ENCODE data around the gene EPYC. TPM values are rescaled to one million over a fixed set of nuclear protein-coding genes. Genes with fewer than 3 reads are reported as not detected.

EPYC gene
- polyA plus RNA-seq (2012; ENCODE audit: insufficient read depth, insufficient read length, low read depth), result not detected

- no peak for TF ChIP-seq CTCF (IDR thresholded peaks at IDR 0.05; ENCODE audit: low read depth, low read length)
- H3K9me3 ChIP-seq, result no peaks in the 10 kb centered on the region
- no peak within 1 kb of the TSS for H3K4me3 ChIP-seq (ENCODE audit: low read depth, low read length)
- no peak for DNase-seq
- H3K4me1 ChIP-seq, result no peaks in the 10 kb centered on the region
- no peaks in the 10 kb centered on the region for H3K27me3 ChIP-seq
- H3K36me3 ChIP-seq, result no peaks in the 10 kb centered on the region
Measured at GRCh38 chr12:91004872-91005271, at the start of gene EPYC. EPYC (minus strand) TSS chr12:91004972; CDS start chr12:91002565, 2,407 bp downstream.

GRCh38 chr12:91053951-91054715, 49.4 kb upstream of the EPYC start:
- Histone ChIP-seq H3K4me1 (no peaks in the 10 kb centered on the region), H3K9me3 (no peaks in the 10 kb centered on the region), H3K36me3 (no peaks in the 10 kb centered on the region), H3K27me3 (no peaks in the 10 kb centered on the region), H3K4me3 (ENCODE audit: low read depth, low read length) (no peak overlapping the region)
- TF ChIP-seq CTCF (IDR thresholded peaks at IDR 0.05; ENCODE audit: low read depth, low read length), result no peak
- no peak for DNase-seq

GRCh38 chr12:91052026-91052425, 47.3 kb upstream of the EPYC start:
- no peaks in the 10 kb centered on the region for H3K9me3 ChIP-seq
- H3K27me3 ChIP-seq, result no peaks in the 10 kb centered on the region
- H3K4me3 ChIP-seq (ENCODE audit: low read depth, low read length), result no peak overlapping the region
- no peaks in the 10 kb centered on the region for H3K36me3 ChIP-seq
- TF ChIP-seq CTCF (IDR thresholded peaks at IDR 0.05; ENCODE audit: low read depth, low read length), result no peak
- DNase-seq, result no peak
- no peaks in the 10 kb centered on the region for H3K4me1 ChIP-seq

GRCh38 chr12:91044586-91044985, 39.8 kb upstream of the EPYC start:
- H3K27me3 ChIP-seq, result no peaks in the 10 kb centered on the region
- no peak for TF ChIP-seq CTCF (IDR thresholded peaks at IDR 0.05; ENCODE audit: low read depth, low read length)

GRCh38 chr12:91043408-91043807, 38.6 kb upstream of the EPYC start:
- no peak for DNase-seq
- TF ChIP-seq CTCF (IDR thresholded peaks at IDR 0.05; ENCODE audit: low read depth, low read length), result no peak

More at GRCh38 chr12:91044586-91044985, 39.8 kb upstream of the EPYC start:
- H3K4me1 ChIP-seq, result no peaks in the 10 kb centered on the region
- no peaks in the 10 kb centered on the region for H3K9me3 ChIP-seq
- no peak overlapping the region for H3K4me3 ChIP-seq (ENCODE audit: low read depth, low read length)
- H3K36me3 ChIP-seq, result no peaks in the 10 kb centered on the region
- no peak for DNase-seq

GRCh38 chr12:91040096-91040755, 35.5 kb upstream of the EPYC start:
- Histone ChIP-seq H3K4me3 (ENCODE audit: low read depth, low read length) (no peak overlapping the region), H3K36me3 (no peaks in the 10 kb centered on the region), H3K27me3 (no peaks in the 10 kb centered on the region), H3K4me1 (peaks cover 5% of the 10 kb centered on the region), H3K9me3 (no peaks in the 10 kb centered on the region)
- no peak for DNase-seq
- no peak for TF ChIP-seq CTCF (IDR thresholded peaks at IDR 0.05; ENCODE audit: low read depth, low read length)

More at GRCh38 chr12:91043408-91043807, 38.6 kb upstream of the EPYC start:
- Histone ChIP-seq H3K4me3 (ENCODE audit: low read depth, low read length) (no peak overlapping the region), H3K36me3 (no peaks in the 10 kb centered on the region), H3K27me3 (no peaks in the 10 kb centered on the region), H3K9me3 (no peaks in the 10 kb centered on the region), H3K4me1 (no peaks in the 10 kb centered on the region)
